Measurements from ENCODE around the gene DHRS7B.

The DHRS7B gene

DNA sequence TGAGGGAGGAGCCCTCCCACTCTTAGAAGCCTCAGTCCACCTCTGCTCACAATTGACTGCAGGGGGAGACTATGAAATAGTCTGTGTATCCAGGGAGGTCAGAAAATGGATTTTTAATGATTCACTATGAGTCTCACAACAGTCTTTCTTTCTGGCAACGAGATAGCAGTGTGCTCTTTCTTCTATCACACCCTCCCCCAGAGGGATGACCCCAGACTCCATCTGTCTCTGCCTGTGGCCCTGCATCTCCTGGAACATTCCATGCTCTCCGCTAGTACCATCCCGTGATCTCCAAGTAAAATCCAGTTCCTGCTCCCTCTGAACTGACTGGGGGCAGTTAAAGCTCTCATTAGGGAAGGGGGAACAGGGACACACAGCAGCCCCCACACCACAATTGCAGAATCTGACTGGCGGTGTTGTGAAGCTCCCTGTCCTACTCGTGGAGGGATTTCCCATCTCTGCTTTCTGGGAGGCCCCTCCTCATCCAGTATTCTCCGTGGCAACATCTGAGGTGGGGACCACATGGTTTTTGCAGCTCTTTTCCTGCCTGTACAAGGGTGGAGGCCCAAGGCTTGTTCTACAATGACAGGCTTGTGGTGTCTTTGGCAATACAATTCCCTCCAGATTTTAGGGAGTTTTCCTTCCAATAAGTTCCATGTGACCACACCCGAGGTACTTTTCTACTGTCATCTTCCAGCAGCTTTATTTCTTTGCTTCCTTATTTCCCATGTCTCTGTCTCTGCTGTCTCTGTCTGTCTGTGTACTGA, 107.0 kb downstream of the DHRS7B start:
- no peaks in the 10 kb centered on the region for H3K36me3 ChIP-seq (ENCODE audit: insufficient read depth)
- TF ChIP-seq CTCF (conservative IDR thresholded peaks at IDR 0.05; ENCODE audit: low read depth, low read length), result no peak
- H2AFZ ChIP-seq (ENCODE audit: low read depth), result no peak overlapping the region
- no peak overlapping the region for H3K4me3 ChIP-seq (IDR thresholded peaks at IDR 0.05; ENCODE audit: insufficient read depth, low read depth, low read length)
- H4K20me1 ChIP-seq (ENCODE audit: insufficient read depth), result no peaks in the 10 kb centered on the region
- no peaks in the 10 kb centered on the region for H3K4me1 ChIP-seq (ENCODE audit: low read depth, poor library complexity, severe bottlenecking)
- H3K79me2 ChIP-seq (ENCODE audit: insufficient read depth, low read depth), result no peaks in the 10 kb centered on the region
- H3K27me3 ChIP-seq (ENCODE audit: insufficient read depth, low read depth), result no peaks in the 10 kb centered on the region
- H3K27ac ChIP-seq, result no peak overlapping the region
- H3K9ac ChIP-seq, result no peak overlapping the region
- H3K4me2 ChIP-seq, result no peak overlapping the region

DNA sequence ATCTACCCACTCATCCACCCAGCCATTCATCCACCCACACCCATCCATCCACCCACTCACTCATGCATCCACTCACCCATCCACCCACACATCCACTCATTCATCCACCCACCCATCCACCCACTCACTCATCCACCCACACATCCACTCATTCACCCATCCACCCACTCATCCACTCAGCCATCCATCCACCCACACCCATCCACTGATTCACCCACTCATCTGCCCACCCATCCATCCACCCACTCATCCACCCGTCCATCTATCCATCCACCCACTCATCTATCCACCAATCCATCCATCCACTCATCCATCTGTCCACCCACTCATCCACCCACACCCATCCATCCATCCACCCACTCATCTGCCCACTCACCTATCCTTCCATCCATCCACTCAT, 109.2 kb downstream of the DHRS7B start:
- no peaks in the 10 kb centered on the region for H4K20me1 ChIP-seq (ENCODE audit: insufficient read depth)
- TF ChIP-seq CTCF (conservative IDR thresholded peaks at IDR 0.05; ENCODE audit: low read depth, low read length), result no peak
- no peak overlapping the region for H2AFZ ChIP-seq (ENCODE audit: low read depth)

DNA sequence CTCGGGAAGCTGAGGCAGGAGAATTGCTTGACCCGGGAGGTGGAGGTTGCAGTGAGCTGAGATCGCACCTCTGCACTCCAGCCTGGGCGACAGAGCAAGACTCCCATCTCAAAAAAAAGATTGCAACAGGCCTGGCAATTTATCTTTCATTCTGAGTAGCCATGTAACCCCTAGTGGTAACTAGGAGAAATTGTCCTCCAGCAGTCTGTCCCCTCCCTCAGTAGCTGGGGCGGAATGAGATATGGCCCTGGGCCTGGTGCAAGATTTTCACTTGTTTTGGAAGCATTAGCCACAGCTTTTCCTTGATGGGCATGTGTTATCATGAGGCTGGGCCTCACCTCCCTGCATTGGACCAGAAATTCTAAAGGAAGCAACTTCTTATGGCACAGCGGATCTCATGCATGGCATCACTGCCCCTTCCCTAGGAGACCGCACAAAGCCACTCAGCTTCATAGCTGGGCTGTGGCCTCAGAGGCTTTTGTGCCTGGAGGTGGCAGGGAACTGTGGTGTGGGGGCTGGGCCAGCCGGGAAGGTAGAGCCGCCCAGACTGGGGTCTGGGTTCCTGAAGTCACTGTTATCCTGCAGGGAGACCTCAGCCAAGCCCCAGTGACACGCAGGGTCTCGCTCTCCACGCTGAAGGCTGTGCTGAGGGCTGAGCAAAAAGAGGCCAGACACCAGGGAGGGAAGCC, 113.1 kb downstream of the DHRS7B start:
- no peak overlapping the region for H3K4me2 ChIP-seq
- no peaks in the 10 kb centered on the region for H3K79me2 ChIP-seq (ENCODE audit: insufficient read depth, low read depth)
- no peaks in the 10 kb centered on the region for H3K27me3 ChIP-seq (ENCODE audit: insufficient read depth, low read depth)
- H3K4me3 ChIP-seq (IDR thresholded peaks at IDR 0.05; ENCODE audit: insufficient read depth, low read depth, low read length), result no peak overlapping the region
- H3K27ac ChIP-seq, result no peak overlapping the region
- no peak overlapping the region for H2AFZ ChIP-seq (ENCODE audit: low read depth)
- H4K20me1 ChIP-seq (ENCODE audit: insufficient read depth), result no peaks in the 10 kb centered on the region
- no peaks in the 10 kb centered on the region for H3K36me3 ChIP-seq (ENCODE audit: insufficient read depth)
- TF ChIP-seq CTCF (conservative IDR thresholded peaks at IDR 0.05; ENCODE audit: low read depth, low read length), result peak; percentile 46; the same call in 1 of the 2 replicates
- no peaks in the 10 kb centered on the region for H3K4me1 ChIP-seq (ENCODE audit: low read depth, poor library complexity, severe bottlenecking)
- no peak overlapping the region for H3K9ac ChIP-seq

More for the DNA sequence above, 109.2 kb downstream of the DHRS7B start:
- no peaks in the 10 kb centered on the region for H3K79me2 ChIP-seq (ENCODE audit: insufficient read depth, low read depth)
- H3K4me2 ChIP-seq, result no peak overlapping the region
- no peak overlapping the region for H3K9ac ChIP-seq
- H3K36me3 ChIP-seq (ENCODE audit: insufficient read depth), result no peaks in the 10 kb centered on the region
- no peaks in the 10 kb centered on the region for H3K27me3 ChIP-seq (ENCODE audit: insufficient read depth, low read depth)
- no peak overlapping the region for H3K27ac ChIP-seq
- H3K4me1 ChIP-seq (ENCODE audit: low read depth, poor library complexity, severe bottlenecking), result no peaks in the 10 kb centered on the region
- H3K4me3 ChIP-seq (IDR thresholded peaks at IDR 0.05; ENCODE audit: insufficient read depth, low read depth, low read length), result no peak overlapping the region

DNA sequence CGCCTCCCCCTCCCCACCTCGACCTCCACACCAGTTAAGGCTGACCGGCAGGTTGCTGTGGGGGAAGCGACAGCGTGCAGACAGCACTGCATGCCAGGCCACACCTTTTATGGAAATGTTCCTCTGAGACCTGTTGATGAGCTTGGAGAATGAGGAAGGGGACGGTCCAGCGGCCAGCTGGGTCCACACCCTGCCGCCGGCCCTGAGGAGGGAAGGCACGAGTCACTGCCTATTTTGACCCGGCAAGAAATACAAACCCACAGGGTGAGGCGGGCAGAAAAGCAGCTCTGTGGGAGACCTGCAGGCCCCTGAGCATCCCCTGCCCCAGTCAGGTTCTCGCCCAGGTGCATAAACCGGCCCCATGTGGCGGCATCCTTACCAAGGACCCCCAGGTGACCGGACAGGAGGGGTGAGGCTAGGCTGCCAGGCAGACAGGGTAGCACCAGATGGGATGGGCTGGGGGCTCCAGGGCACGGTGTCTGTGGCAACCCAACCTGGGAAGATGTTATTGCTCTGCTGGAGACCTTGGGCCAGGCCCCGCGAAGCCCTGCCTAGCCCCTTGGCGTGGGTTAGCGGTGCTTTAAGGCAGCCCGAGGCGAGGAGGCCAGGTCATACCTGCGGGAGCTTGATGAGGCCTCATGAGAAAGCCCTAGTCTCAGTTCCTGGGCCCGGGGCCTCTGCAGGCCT, 113.7 kb downstream of the DHRS7B start:
- TF ChIP-seq CTCF (conservative IDR thresholded peaks at IDR 0.05; ENCODE audit: low read depth, low read length), result no peak
- no peak overlapping the region for H2AFZ ChIP-seq (ENCODE audit: low read depth)
- no peaks in the 10 kb centered on the region for H3K36me3 ChIP-seq (ENCODE audit: insufficient read depth)
- no peak overlapping the region for H3K9ac ChIP-seq
- H3K4me1 ChIP-seq (ENCODE audit: low read depth, poor library complexity, severe bottlenecking), result no peaks in the 10 kb centered on the region
- no peaks in the 10 kb centered on the region for H4K20me1 ChIP-seq (ENCODE audit: insufficient read depth)
- H3K4me3 ChIP-seq (IDR thresholded peaks at IDR 0.05; ENCODE audit: insufficient read depth, low read depth, low read length), result no peak overlapping the region
- no peaks in the 10 kb centered on the region for H3K27me3 ChIP-seq (ENCODE audit: insufficient read depth, low read depth)
- H3K4me2 ChIP-seq, result no peak overlapping the region
- H3K27ac ChIP-seq, result no peak overlapping the region
- H3K79me2 ChIP-seq (ENCODE audit: insufficient read depth, low read depth), result no peaks in the 10 kb centered on the region
